SK-MEL-5 (cell line): ENCODE measurements around the gene GDAP1L1. TPM values are rescaled to one million over a fixed set of nuclear protein-coding genes. Genes with fewer than 3 reads are reported as not detected.
"Not testable (repeated sequence)": the region's sequence is repeated elsewhere in the genome, so short reads cannot be mapped to it uniquely, and the experiment has no call there.

Experiments used
- DNase-seq: peaks from one replicate; pipeline ENCODE4 v3.0.0-alpha.2; 2016; ENCODE audit warnings: low read depth, low spot score
- in situ Hi-C: cut with HindIII; loops from 2 replicates; pipeline ENCODE4 v1.10.0; 2016; ENCODE audit warnings: low sequenced_read_pairs, high pct_unique_total_duplicates, low pct_unique_long_range_greater_than_20kb
- total RNA-seq: library from RNA; depleted of rRNA; stranded (reverse); fragments of >200 nt; shearing (Covaris generic); gene quantifications from 2 replicates; pipeline ENCODE4 v1.2.3, GENCODE V29; 2014; rRNA removed

Gene GDAP1L1
- total RNA-seq, 1 experiment from 2014 or later, result not detected

DNA sequence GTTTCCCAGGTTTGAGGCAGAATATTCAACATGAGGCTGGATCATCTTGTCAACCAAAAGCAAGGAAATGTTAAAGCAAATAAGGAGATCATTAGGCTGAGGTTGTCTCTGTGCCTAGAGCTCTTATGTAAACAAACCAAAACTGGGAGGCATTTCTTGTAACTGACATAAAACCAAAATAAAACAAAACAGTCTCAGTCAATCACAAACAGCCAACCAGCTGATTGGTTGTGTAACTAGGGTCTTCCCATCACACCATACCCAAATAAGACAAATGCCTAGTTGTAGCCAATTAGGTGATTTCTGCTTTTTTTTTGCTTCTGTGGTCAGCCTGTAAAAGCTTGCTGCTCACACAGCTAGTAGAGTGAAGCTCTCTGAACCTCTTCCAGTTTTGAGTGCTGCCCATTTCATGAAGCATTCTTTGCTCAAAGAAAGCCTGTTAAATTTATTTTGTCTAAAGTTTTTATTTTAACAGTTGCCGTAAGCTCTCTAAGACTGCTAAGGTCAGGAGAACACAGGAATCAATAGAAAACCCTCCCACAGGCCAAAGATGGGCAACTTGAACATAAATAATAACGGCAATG lies 72.8 kb downstream of the GDAP1L1 start:
- in situ Hi-C loops, result no loop called here
- no peak for DNase-seq

- DNase-seq, result no peak
- in situ Hi-C loops, result no loop called here
These were observed 77.2 kb downstream of the GDAP1L1 start for GRCh38 chr20:44324343-44324742.

DNA sequence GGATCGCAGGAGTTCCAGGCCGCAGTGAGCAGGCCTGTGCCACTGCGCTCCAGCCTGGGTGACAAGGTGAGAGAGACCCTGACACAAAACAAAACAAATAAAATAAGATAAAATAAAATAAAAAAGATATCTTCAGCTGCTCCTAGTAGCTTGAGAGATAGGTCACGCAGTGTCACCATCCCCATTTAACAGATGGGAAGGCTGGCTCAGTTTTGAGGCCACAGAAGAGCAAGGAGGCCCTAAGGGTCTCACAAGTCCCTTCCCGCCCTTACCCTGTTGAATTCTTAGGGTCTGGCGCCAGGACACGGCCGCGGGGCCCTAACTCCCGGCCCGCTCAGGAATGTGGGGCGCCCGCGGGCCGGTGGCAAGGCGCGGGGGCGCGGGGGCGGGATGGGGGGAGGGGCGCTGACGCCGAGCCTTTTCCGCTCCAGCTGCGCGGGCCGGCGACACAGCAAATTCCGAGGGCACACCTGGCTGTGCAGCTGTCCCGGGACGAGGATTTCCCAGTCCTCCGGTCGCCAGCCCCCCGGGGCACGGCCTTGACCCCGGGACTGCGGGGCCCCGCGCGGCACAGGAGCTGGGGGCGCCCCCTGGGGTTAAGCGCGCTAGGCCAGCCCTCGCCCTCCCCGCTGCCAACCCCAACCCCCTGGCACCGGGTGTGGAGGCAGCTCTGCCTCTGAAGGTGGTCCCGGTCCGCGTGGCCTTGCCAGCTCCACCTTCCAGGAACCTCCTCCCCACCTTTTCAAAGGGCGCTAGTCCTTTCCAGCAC lies 79.5 kb downstream of the GDAP1L1 start:
- no peak for DNase-seq
- in situ Hi-C loops, result no loop called here

GRCh38 chr20:44327748-44328147 lies 80.6 kb downstream of the GDAP1L1 start:
- DNase-seq, in situ Hi-C loops: not testable (repeated sequence)

DNA sequence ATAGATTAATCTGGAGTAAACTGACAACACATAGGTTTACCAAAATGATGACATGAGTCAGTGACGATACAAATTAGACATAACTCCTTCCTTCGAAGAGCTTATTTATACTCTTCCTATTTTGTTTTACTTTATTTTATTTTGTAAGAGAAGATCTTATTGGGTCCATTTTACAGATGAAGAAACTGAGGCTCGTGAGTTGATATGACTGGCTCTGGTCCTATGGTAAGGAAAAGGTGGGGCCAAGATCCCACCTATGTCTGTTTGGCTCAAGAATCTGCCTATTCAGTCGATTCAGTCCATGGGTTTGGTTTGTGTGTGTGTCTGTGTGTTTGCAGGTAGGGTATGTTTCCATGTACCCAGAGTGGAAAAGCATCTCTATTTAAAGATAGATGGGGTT lies 81.3 kb downstream of the GDAP1L1 start:
- in situ Hi-C loops, result no loop called here
- DNase-seq, result no peak

Other genes starting within 250 kb of the GDAP1L1 start
- 0.08 and 0.13 TPM in 2 replicates for gene JPH2, start 60.1 kb upstream of the GDAP1L1 start, total RNA-seq
- 49.6 and 50.9 TPM in 2 replicates for gene OSER1, start 36.5 kb upstream of the GDAP1L1 start, total RNA-seq
- gene FITM2, start 63.9 kb downstream of the GDAP1L1 start, total RNA-seq, result 20.0 and 20.9 TPM in 2 replicates
- gene R3HDML, start 89.7 kb downstream of the GDAP1L1 start, total RNA-seq, result not detected in 2 replicates
- 0.03 and 0.05 TPM in 2 replicates for gene HNF4A, start 108.4 kb downstream of the GDAP1L1 start, total RNA-seq
- 5.7 and 6.6 TPM in 2 replicates for gene TTPAL, start 228.6 kb downstream of the GDAP1L1 start, total RNA-seq